Measurements from ENCODE around the gene SLAMF8.

GRCh38 chr1:159869607-159870006 is 42.9 kb downstream of the SLAMF8 start:
- no peak for TF ChIP-seq POLR2A (IDR thresholded peaks at IDR 0.05; ENCODE audit: extremely low read depth, insufficient read length)
- TF ChIP-seq CTCF (IDR thresholded peaks at IDR 0.05; ENCODE audit: low read depth, low read length) = no peak
- TF ChIP-seq MAX (IDR thresholded peaks at IDR 0.05; ENCODE audit: low read depth, low read length) = no peak

All from NB4 (cell line).